Tibial nerve (tissue), 3 donors: Measurements from ENCODE around the gene ARRB1.

Source experiments
- CTCF ChIP-seq, 5 experiments: fragments of 200-600 bp in 3 of 5; fragments of 450-650 bp in 2 of 5; sonication (generic) in 3 of 5; IDR thresholded peaks; one replicate each; pipeline ENCODE4 v1.5.1; 2016 to 2019; ENCODE audit warnings: antibody characterized with exemption in 5 of 5, mild to moderate bottlenecking in 3 of 5, moderate library complexity in 2 of 5
- POLR2A ChIP-seq, 2 donors: fragments of 450-650 bp; IDR thresholded peaks; one replicate each; pipeline ENCODE4 v1.6.1; 2017; ENCODE audit warnings: antibody characterized with exemption in 2 of 2, mild to moderate bottlenecking in 2 of 2, moderate library complexity in 2 of 2

- TF ChIP-seq CTCF (IDR thresholded peaks at IDR 0.05) (no peak), POLR2A (IDR thresholded peaks at IDR 0.05) (no peak)
Measured at GRCh38 chr11:75386942-75387630, 35.6 kb upstream of the ARRB1 start.
